HG03139 (cell line): ENCODE data around the gene LEFTY2.
"Not testable (repeated sequence)": the region's sequence is repeated elsewhere in the genome, so short reads cannot be mapped to it uniquely, and the experiment has no call there.

Experiments used
- ATAC-seq: cut with Tn5 transposase; IDR thresholded peaks from one replicate; pipeline ENCODE4 v1.9.1; 2021; ENCODE audit not compliant: unreplicated experiment

LEFTY2 gene

DNA sequence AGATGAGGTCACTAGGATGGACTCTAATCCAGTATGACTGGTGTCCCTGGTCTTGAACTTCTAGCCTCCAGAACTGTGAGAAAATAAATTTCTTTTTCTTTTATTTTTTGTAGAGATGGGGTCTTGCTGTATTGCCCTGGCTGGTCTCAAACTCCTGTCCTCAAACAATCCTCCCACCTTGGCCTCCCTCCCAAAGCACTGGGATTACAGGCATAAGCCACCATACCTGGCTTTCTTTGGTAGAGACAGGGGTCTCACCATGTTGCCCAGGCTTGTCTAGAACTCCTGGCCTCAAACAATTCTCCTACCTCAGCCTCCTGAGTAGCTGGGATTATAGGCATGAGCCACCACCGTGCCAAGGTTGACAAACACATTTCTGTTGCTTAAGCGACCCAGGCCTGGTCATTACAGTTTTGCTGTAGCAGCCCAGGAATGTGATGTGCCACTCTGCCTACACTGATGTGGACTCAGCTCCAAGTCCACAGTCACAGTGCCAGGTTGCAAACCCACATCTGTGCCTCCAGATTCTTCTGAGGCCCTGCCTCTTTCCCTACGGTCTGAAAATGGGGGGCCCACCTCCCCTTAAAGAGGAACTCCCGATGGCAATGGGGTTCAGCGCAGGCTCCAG is 32.9 kb downstream of the LEFTY2 start:
- ATAC-seq = no peak

DNA sequence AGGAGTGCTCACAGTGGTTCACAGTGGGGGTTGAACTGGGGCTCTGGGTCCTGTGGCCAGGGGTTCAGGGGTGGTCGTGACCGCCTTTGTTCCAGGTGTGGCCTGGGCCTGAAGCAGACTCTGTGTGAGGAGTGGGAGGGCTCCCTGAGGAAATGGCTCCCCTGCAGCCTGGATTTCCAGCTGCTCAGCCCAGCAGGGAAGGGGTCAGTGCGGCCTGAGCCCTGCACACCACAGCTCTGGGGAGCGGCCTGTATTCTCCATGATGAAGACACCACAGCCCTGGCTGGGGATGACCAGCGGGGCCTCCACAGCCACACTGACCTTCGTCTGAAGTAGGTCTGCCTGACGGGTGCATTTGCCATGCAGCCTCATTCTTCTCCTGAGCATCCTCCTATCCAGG is 33.7 kb downstream of the LEFTY2 start:
- no peak for ATAC-seq

DNA sequence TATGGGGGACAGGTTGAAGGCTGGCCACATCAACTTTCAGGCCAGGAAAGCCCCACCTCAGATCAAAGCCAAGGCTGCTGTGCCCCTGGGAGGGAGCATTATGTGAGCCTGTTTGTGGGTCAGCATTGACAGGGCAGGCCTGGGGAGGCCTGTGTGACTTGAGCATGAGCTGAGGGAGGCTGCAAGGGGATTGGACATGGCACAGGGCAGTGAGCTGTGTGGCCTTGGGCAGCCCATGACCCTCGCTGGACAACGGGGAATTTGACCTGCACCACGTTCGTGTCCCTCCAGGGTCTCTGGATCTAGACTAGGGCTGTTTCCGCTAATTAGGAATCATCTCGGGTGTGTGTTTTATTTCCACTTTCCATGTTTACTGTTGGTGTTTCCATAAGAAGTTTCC is 34.6 kb downstream of the LEFTY2 start:
- no peak for ATAC-seq

DNA sequence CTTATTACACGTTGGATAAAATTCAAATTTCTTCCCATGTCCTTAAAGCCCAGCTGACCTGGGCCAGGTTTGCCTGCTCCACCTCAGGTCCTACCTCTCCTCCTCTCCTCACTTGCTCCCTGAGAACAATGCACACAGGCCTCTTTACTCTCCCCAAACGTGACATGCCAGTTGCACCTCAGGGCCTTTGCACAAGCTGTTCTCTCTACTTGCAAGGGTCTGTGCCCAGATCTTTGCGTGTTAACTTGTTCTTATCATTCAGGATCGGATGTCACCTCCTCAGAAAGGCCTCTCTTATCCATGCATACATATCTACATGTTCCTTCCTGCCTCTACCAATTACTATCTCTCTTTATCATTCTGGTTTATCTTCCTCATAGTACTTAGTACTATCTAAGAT is 37.4 kb downstream of the LEFTY2 start:
- ATAC-seq = no peak

DNA sequence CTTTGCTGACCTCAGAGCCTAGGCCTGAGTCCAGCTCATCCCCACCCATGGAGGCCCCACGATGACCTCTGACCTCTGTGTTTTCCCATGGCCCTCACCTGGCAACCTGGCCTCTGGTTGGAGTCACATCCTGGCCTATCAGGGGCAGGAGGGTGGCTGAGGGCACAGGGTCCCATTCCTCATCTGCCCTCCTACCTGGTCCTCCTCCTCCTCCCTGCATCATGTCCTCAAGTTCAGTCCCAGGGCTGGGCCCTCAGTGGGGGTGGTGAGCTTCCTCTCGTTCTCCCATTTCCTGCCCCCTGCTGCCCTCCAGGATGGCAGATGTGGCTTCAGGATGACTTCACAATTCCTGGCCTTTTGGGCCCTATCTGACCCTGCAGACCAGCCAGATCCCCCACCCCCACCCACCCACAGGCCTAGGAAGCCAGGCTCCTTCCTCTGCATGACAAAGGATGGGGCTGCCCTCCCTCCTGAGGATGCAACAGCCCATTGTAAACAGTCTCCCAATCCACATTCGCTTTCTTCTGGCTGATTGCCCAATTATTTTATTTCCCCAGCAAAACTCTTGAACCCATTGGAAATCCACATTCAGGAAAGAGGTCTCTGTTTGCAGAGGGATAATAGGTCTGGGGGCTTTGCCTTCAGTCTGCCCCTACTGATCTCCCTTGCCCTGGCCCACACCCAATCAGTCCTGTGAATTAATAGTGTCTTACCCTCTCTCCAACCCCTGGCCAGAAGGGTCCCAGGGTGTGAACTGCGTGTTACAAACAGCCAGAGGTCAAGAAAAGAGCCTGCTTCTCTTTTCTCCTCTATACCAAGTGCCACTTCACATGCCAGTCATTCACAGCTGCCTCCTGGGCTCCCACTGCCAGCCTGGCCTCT is 41.7 kb downstream of the LEFTY2 start:
- no peak for ATAC-seq

DNA sequence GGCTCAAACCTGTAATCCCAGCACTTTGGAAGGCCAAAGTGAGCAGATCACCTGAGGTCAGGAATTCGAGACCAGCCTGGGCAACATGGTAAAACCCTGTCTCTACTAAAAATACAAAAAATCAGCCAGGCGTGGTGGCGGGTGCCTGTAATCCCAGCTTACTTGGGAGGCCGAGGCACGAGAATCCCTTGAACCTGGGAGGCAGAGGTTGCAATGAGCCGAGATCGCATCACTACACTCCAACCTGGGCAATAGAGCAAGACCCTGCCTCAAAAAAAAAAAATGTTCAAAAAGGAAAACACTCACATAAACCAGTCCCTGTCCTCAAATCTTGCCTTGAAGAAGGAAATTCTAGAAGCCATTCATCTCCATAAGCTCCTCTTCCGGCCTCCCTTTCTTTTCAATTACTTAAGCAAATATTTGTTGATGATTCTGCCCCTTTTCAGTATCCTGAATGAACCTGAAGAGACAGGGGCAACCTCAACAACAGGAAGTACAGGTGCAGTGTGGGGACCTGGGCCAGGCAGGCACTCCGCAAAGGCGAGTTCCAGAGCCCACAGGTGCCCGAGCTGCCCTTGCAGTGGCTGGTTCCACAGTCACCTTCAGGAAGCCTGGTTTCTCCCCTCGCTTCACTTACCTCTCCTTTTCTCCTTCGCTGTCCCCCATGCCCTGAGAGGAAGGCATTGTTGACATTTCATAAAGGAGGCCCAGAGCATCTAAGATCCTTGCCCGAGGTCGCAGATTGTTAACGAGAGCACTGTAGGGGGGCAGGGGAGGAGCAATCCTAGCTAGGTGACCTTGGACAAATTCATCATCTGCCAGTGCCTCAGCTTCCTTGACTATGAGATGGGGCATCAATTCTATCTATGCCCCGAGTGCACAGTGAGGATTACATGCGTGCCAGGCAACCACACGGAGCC is 43.2 kb downstream of the LEFTY2 start:
- ATAC-seq = no peak

DNA sequence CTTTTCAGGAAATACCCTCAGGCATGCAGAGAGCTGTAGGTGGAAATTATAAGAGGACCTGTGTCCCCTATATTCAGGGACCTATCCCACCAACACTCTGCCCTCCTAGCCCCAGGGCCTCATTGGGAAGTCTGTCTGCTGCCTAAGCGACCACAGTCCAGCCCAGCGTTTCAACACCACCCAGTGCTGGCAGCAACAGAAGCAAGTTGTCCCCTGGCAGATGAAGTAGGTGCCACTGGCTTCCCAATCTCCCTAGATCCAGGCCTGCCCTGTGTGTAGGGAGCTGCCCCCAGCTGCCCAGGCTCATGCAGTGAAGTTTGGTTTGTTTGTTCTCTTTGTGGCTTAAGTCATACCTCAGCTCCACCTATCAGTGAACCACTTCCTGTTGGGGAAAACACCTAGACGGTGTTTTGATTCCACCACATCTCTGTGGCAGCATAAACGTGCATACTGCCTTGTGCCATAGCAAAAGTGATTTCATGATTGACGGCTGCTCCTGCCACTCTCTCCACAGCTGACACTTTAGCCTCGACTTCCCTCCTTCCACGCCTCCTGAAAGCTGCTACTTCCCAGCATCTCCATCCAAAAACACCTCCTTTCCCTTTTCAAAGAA is 44.0 kb downstream of the LEFTY2 start:
- peak; percentile 100 for ATAC-seq

DNA sequence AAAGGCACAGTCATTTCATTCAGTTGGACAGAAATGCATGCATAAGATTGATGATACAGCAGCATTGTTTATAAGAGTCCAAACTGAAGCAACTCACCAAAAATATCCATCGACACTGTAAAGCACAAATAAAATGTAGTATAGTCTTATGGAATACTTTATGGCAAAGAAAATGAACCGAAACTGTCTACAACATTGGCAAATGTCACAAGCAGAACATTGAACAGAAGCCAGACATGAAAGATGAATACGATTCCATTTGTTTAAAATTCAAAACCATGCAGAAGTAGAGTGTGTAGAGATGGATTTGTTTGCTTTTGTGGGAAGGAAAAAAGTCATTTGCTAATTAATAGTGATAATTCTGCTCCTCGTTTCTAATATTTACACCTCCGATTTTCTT is 44.5 kb downstream of the LEFTY2 start:
- ATAC-seq = no peak

DNA sequence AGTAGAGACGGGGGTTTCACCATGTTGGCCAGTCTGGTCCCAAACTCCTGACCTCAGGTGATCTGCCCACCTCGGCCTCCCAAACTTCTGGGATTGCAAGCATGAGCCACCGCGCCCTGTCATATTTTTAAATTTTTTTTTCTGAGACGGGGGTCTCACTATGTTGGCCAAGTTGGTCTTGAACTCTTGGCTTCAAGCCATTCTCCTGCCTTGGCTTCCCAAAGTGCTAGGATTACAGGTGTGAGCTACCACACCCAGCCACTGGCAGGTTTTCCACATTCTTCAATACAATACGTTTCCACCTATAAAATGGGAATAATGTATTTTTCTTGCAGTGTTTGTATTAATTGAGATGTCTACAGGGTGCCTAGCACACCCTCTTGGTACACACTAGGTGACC is 48.7 kb downstream of the LEFTY2 start:
- ATAC-seq = no peak

DNA sequence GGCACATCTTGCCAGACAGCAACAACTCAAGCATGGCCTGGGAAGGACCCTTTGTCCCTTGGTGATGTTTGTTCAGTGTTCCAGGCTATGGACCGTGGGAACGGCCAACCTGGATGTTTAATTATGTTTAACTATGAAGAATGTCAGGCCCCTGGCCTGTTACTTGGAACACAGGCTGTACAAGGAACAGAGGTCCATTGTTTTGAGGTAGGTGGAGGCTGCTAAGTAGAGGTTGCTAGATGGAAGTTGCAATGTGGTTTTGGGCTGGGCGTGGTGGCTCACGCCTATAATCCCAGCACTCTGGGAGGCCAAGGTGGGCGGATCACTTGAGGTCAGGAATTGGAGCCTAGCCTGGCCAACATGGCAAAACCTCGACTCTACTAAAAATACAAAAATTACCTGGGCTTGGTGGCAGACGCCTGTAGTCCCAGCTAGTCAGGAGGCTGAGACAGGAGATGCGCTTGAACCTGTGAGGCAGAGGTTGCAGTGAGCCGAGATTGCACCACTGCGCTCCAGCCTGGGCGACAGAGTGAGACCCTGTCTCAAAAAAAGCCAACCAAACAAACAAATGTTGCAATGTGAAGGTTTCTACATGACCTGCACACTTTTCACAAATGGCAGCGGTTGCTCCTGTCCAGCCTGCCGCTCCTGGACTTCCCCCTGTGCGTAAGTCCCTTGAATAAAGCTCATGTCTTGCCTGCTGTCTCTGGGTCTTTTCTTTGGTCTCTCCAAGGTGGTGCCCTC is 49.6 kb downstream of the LEFTY2 start:
- no peak for ATAC-seq

DNA sequence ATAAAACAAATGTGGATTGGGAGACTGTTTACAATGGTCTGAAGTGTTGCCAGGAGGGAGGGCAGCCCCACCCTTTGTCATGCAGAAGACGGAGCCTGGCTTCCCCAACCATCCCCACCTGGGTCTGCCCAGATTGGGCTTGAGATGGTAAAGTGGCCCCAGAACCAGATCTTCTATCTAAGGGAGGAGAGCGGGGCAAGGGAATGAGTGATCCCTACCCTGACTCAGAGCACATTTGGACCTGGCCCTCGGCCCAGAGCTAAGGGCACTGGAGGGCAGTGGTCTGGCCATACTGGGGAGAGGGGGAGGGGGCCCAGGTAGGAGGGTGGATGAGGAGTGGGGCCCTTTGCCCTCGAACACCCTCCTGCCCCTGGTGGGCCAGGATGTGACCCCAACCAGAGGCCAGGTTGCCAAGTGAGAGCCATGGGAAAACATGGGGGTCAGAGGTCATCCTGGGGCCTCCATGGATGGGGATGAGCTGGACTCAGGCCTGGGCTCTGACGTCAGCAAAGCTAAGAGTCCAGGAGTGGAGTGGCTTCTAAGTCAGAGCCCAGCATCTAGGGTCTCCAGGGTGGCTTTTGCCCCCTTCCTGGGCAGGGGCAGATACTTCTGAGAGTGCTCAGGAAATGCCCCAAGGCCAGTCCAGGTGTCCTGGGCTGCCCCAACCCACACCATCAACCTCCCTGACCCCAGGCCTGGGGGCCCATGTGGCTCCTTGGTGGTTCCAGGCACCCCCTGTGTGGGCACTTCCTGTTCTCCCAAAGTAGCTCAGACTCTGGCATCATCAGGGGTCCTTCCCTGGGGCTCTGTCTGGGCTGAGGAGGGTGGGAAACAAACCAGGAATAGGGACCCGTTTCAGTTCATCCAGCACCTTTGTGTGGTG is 50.4 kb downstream of the LEFTY2 start:
- no peak for ATAC-seq

DNA sequence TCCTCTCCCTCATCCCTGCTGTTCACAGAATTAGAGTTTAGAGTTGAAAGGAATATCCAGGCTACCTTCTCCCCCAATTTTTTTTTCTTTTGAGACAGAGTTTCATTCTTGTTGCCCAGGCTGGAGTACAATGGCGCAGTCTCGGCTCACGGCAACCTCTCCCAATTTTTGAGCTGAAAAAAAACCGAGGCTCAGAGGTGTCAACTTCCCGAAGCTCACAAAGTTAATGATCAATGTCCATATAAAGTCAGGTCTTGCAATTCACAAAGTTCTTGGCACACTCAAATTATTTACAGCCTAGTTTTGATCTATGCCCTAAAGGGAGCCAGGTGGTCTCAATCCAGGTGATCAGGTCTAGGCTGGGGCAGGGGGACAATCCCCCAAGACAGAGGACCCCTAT is 51.3 kb downstream of the LEFTY2 start:
- ATAC-seq = no peak

DNA sequence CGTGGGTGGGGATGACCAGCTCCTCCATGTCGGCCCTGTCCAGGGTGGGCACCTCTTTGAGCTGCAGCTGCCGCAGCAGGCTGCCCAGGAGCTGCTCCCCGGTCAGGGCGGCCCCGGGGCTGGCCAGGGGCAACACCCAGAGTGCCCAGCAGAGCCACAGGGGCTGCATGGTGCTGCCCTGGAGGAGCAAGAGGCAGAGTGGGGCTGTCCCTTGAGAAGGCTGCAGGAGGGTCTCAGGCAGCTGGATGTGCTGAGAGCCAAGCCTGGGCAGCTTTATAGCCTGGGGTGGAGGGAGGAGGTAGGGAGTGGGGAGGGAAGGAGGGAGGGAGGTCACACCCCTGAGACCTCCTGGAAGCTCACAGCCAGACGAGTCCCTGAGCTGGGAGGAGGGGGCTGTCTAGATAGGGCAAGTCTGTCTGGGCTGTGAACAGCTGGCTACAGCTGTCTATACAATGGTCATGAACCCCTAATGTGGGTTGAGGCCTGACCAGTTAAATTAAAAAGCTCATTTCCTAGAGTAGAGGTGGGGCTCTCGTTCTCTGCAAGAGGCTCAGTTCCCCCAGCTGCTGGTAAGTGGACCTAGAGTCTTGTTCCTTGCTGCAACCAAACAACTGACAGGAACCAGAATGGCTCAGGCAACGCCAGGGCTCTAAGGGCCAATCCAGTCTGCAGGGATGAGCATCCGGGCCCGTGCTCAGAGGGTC is 52.0 kb downstream of the LEFTY2 start, which contains the start of gene LEFTY1:
Gene LEFTY1, minus strand, starts transcription at position 249 of the 704 bp plus-strand sequence. Its CDS starts 80 bp downstream, at position 169.
- no peak for ATAC-seq

DNA sequence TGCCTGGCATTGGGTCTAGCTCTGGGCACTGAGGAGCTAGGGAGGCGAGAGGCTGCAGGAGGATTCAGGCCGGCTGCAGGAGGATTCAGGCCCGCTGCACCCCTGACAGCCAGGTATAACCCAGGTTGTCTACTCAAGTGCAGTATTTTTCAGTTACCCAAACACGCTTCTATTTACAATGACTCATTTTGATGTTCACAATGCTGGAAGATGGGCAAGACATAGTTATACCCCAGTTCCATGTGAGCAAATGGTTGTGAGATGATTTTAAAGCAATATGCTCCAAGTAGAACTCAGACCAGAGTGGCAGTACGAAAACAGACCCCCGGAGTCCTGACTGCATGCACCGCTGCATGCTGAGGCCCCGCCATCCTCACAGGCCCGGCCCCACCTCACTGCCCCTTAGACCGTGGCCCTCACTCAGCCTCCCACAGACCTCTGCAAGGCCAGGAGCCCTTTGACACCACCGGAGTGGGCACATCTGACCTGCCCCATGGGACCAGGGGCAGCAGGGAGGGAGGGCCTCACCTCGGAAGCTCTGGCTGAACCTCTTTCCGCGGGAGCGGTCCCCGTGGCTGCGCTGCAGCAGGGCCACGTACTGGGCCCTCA is 52.6 kb downstream of the LEFTY2 start:
- no peak for ATAC-seq

DNA sequence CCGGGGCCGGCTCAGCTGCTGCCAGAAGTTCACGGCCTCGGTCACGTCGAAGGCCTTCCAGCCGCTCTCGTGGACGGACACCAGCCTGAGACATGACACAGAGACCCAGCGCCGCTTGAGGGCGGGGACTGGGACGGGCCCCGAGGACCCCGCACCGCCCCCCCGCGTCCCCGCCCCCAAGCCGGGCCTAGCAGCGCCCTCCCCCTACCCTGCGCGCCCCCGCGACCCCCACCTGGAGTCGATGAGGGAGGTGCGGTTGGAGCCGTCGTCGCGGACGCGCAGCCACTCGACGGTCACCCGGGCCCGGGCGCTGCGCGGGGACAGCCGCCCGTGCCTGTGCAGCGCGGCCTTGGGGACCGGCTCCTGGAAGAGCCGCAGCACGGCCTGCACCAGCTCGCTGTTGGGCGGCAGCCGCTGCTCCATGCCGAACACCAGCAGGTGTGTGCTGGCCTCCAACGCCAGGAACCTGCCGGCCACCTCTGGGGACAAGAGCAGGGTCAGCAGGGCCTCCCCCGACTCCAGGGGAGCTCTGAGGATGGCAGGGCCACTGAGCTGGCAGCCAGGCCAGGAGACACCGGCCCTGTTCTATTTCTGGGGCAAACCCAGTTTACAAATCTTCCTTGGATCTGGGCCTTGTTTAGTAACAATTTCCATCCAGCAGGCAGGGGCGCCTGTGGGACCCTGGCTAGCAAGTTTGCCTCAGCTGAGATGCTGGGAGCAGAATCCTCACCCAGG is 53.3 kb downstream of the LEFTY2 start:
- ATAC-seq = not testable (repeated sequence)

DNA sequence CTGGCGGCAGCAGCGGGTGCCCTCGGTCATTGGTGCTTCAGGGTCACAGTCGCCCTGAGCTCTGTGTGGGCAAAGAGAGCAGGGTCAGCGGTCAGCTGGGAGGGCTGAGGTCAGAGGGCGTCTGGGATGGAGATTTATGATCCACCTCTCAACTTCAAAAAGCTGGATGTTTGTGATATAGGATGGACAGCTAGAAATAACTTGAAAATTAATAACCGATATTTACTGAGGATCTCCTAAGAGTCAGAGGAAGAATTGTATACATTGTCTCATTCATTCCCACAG is 54.0 kb downstream of the LEFTY2 start:
- ATAC-seq = no peak
